Lower leg skin (tissue), 4 donors: ENCODE results near the gene PSMD6. TPM values are rescaled to one million over a fixed set of nuclear protein-coding genes. Genes with fewer than 3 reads are reported as not detected.
A peak's percentile ranks its signal among the peaks of the same experiment; 100 is the strongest.

Experiments used
- DNase-seq, 2 donors: peaks; one replicate each; pipeline ENCODE4 v3.0.0-alpha.2; 2019; ENCODE audit warnings: low spot score in 2 of 2
- H3K4me3 ChIP-seq: fragments of 200-600 bp; sonication (generic); 2 replicates; pipeline ENCODE4 v1.5.1; 2017; ENCODE audit warnings: mild to moderate bottlenecking, low read depth; ENCODE audit not compliant: poor library complexity, severe bottlenecking
- CTCF ChIP-seq, 3 donors: fragments of 450-650 bp; IDR thresholded peaks; one replicate each; pipeline ENCODE4 v1.5.1; 2016; ENCODE audit warnings: antibody characterized with exemption in 3 of 3, mild to moderate bottlenecking in 3 of 3, moderate library complexity in 2 of 3
- POLR2A ChIP-seq, 2 donors: fragments of 450-650 bp; IDR thresholded peaks; one replicate each; pipeline ENCODE4 v1.6.1; 2016 to 2017; ENCODE audit warnings: antibody characterized with exemption in 2 of 2, mild to moderate bottlenecking in 1 of 2, moderate library complexity in 1 of 2
- WGBS, 2 donors: methylation state at CpG; one replicate each; pipeline ENCODE4 v1.1.5; 2018; 5-methylcytosine and 5-hydroxymethylcytosine counted together
- intact Hi-C: fragments of 100-400 bp; cut with DNase I; formaldehyde crosslinking; loops from one replicate; pipeline ENCODE4 v1.15.0; 2023; ENCODE audit warnings: low total_unique reads
- total RNA-seq, 4 donors: library from RNA; depleted of rRNA; stranded (reverse); fragments of >200 nt; gene quantifications; one replicate each; pipeline ENCODE4 v1.1.0, GENCODE V29; 2016

The PSMD6 gene
- total RNA-seq, 4 donors from 2014 or later = 61.6 to 81.2 (median 67.1) TPM

- DNase-seq = no peak
- H3K4me3 ChIP-seq = no peak overlapping the region
- intact Hi-C loops = loop anchor here (10.0 kb wide), 1 partner anchor 154 kb away; no protein-coding TSS in a partner anchor
- WGBS, 2 donors = 81% methylated on average over 10 of the region's 10 CpGs
- TF ChIP-seq POLR2A (IDR thresholded peaks at IDR 0.05) = no peak
- TF ChIP-seq CTCF (IDR thresholded peaks at IDR 0.05) = no peak
Measured at GRCh38 chr3:63998852-63999754, 24.2 kb downstream of the PSMD6 start.

GRCh38 chr3:63995086-63995485 lies 28.2 kb downstream of the PSMD6 start:
- no peak for TF ChIP-seq CTCF (IDR thresholded peaks at IDR 0.05)
- no peak for TF ChIP-seq POLR2A (IDR thresholded peaks at IDR 0.05)
- 87 to 89% methylated on average over 5 of the region's 5 CpGs for whole genome bisulfite sequencing, 2 donors

DNA sequence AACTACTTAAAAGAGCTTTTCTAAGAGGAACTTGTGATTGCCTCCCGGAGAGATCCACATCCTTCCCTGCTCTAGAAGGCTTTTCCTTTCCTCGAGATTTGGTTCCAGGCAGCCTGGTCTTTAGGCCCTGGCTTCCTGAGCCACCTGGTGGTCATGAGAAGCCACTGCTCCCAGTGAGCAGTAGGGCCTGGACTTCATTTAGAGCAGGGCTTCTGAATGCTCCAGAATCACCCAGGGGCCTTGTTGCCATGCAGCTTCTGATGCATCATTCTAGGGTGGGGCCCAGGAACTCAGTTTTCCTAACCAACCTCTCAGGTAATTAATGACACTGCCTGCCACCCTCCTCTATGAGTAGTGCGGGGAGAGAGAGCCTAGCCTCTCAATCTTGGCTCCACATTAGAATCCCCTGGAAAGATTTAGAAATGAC lies 29.6 kb downstream of the PSMD6 start:
- no peak for TF ChIP-seq POLR2A (IDR thresholded peaks at IDR 0.05)
- peak in 1 of 3 donors; percentile 63 for TF ChIP-seq CTCF (IDR thresholded peaks at IDR 0.05)
- DNase-seq = peak; percentile 71 to 88
- intact Hi-C loops = loop anchor here (10.0 kb wide), 1 partner anchor 149 kb away; no protein-coding TSS in a partner anchor
- no peak overlapping the region for H3K4me3 ChIP-seq
- 18 to 27% methylated on average over 3 of the region's 3 CpGs for WGBS, 2 donors

More at GRCh38 chr3:63995086-63995485, 28.2 kb downstream of the PSMD6 start:
- intact Hi-C loops = loop anchor here (10.0 kb wide), 1 partner anchor 150 kb away; no protein-coding TSS in a partner anchor
- H3K4me3 ChIP-seq = no peak overlapping the region
- DNase-seq = no peak

- no peak overlapping the region for H3K4me3 ChIP-seq
- intact Hi-C loops = loop anchor here (10.0 kb wide), 1 partner anchor 148 kb away; no protein-coding TSS in a partner anchor
- no peak for TF ChIP-seq POLR2A (IDR thresholded peaks at IDR 0.05)
- 76 to 89% methylated on average over 4 to 5 of the region's 5 CpGs for WGBS, 2 donors
- DNase-seq = no peak
Measured at GRCh38 chr3:63992516-63993209, 30.6 kb downstream of the PSMD6 start.

GRCh38 chr3:63991666-63992065 lies 31.6 kb downstream of the PSMD6 start:
- no peak overlapping the region for H3K4me3 ChIP-seq
- intact Hi-C loops = loop anchor here (10.0 kb wide), 1 partner anchor 147 kb away; no protein-coding TSS in a partner anchor
- TF ChIP-seq POLR2A (IDR thresholded peaks at IDR 0.05) = no peak
- no peak for DNase-seq
- 90% methylated on average over 3 of the region's 3 CpGs for WGBS, 2 donors

GRCh38 chr3:63990733-63991132 lies 32.6 kb downstream of the PSMD6 start:
- no peak for TF ChIP-seq POLR2A (IDR thresholded peaks at IDR 0.05)
- TF ChIP-seq CTCF (IDR thresholded peaks at IDR 0.05) = no peak
- H3K4me3 ChIP-seq = no peak overlapping the region
- WGBS, 2 donors = 91 to 94% methylated on average over 5 of the region's 5 CpGs
- DNase-seq = no peak
- intact Hi-C loops = loop anchor here (10.0 kb wide), 1 partner anchor 146 kb away; no protein-coding TSS in a partner anchor
